Measurements from ENCODE around the gene ILDR2.

Gene ILDR2, protein sequence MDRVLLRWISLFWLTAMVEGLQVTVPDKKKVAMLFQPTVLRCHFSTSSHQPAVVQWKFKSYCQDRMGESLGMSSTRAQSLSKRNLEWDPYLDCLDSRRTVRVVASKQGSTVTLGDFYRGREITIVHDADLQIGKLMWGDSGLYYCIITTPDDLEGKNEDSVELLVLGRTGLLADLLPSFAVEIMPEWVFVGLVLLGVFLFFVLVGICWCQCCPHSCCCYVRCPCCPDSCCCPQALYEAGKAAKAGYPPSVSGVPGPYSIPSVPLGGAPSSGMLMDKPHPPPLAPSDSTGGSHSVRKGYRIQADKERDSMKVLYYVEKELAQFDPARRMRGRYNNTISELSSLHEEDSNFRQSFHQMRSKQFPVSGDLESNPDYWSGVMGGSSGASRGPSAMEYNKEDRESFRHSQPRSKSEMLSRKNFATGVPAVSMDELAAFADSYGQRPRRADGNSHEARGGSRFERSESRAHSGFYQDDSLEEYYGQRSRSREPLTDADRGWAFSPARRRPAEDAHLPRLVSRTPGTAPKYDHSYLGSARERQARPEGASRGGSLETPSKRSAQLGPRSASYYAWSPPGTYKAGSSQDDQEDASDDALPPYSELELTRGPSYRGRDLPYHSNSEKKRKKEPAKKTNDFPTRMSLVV

DNA sequence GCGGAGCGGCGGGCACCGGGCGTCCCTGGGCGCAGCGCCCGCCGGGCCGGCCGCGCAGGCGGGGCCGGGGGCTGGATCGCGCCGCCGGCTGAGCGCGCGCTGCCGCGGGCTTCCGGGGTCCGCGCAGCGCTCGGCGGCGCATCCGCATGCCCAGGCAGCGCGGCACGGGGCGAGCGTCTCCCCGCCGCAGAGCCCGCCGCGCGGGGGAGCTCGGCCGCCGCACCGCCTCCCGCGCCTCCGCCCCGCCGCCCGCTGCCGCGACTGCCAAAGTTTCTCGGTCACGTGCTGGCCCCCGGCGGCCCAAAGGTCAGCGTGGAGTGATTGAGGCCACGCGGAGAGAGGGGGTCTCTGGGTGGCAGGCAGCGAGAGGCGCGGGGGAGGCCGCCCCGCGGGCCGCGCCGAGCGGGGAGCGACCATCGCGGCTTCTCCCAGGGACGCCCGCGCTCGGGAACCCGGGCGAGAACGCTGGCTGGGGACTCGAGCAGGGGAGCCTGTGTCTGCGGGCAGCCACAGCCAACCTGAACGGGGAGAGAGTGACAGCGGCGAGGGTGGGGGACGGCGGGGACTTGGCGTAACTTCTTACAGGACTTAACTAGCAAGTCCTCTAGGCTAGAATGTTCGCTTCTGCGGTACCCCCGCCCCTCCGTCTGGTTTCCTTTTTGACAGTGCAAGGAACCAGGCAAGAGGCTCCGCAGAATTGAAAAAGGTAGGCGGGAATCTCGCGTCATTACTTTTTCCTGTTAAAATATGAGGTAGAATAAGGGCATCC, at the start of gene ILDR2:
TSS of gene ILDR2 (minus strand) at position 180 of the 769 bp plus-strand sequence. CDS start 272 bp downstream, outside the sequence.
- DNase-seq: peak; percentile 3

DNA sequence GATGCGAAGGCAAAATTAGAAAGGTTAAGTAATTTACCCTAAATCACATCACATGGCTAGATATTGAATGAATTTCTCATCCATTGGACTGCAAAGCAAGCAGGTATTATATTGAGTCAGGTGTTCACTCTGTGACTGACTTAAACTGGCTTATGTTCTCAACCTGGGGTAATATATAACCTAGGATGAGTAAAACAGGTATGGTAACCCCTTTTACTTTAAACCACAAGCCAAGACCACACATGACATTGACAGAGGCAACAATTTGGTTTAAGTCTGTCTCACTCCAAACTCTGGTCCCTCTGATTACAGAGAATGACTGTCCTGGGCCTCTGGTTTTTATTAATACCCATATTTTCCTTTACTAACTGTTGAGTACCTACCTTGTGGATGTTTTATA, 47.0 kb upstream of the ILDR2 start:
- DNase-seq: no peak

DNA sequence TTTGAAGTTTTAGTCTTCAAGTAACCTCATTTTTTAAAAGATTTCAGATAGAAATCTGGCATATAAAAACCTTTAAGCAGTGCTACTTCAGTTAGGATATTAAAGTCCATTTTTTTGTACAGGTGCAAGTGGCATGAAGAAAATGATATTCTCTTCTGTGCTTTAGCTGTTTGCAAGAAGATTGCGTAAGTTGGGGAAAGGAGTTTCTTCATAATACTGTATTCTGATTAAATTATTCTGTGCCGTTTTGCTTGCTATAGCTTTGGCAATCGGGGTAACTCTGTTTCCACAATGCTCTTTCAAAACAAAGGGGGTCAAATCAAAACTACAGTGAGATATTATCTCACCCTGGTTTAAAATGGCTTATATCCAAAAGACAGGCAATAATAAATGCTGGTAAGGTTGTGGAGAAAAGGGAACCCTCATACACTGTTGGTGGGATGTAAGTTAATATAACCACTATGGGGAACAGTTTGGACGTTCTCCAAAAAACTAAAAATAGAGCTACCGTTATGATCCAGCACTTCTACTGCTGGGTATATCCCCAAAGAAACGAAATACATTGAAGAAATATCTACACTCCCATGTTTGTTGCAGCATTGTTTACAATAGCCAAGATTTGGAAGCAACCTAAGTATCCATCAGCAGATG, 40.9 kb upstream of the ILDR2 start:
- no peak for DNase-seq

DNA sequence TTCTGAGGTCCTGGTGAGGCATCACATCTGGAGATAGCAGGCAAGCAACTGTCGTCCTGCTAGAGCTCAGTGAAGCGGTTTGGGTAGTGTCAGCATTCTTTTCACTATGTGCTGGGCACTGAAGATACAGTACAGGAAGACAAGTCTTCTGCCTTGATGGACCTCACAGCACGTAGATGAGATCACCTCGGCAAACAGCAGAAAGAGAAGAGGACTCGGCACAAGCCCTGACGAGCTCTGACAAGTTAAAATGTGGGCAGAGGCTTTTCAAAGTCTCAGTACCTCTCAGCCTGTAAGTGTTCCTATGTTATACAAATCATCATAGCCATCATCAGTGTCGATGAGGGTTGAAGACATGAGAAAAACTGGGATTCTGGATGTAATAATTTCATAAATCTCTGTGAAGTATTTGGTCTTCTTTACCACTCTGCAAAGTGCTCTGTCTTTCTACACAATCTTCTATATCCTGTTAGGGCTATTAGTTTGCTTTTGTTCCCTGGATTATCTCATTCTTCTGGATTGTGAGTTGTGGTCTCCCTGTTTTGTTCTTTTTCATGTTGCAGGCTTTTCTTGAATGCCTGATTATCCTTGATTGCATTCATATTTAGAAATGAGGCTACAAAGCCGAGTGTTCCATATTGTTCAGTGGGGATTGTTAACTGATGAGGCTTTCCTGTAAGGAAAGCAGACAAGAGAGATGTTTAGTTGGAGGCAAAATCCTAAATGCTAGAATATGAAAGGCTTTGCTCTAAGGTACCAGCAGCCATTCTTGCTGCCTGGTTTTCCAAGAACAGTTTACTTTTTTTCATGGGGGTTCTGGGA, 38.0 kb upstream of the ILDR2 start:
- no peak for DNase-seq

DNA sequence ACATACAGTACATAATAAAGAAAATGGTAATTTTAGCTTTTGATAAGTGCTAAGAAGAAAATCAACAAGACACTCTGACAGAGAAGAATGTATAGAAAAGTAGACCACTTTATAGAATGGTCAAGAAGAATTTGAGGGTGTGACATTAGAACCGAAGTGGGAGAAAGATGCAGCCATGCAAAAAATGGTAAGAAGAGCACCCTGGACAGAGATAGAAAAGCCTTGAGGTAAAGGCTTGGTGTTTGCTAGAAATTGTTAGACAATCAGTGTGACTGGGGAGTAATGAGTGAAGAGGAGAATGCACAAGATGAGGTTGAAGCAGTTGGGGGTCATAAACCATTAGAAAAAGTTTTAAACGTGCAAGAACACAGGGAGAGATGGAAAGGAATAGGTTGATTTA, 37.2 kb upstream of the ILDR2 start:
- no peak for DNase-seq

DNA sequence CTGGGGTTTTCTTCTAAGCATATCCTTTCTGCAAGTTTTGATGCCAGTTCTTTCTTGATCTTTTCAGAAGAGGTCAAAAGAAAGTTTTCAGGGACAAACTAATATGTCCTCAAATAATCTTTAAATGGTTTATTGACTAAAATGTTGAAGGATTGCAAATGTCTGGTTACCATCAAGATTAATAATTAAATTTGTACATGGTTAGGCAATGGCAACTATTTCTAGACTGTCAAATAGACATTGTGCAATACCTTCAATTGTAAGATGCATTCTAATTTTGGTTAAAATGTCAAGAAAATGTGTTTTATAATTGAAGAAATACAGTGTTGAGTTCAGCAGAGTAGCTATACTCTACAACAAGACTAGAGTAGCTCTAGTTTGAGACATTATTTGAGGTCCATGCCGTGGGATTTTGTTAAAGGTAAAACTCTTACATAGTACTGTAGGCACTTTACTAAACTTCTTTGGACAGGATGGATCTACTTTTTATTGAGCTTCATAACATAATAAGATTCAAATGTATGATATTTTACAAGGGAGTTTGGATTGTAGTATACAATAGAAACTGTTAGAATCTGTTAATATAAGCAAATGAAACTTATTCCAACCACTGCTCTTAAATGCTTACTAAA, 36.3 kb upstream of the ILDR2 start:
- DNase-seq: no peak

DNA sequence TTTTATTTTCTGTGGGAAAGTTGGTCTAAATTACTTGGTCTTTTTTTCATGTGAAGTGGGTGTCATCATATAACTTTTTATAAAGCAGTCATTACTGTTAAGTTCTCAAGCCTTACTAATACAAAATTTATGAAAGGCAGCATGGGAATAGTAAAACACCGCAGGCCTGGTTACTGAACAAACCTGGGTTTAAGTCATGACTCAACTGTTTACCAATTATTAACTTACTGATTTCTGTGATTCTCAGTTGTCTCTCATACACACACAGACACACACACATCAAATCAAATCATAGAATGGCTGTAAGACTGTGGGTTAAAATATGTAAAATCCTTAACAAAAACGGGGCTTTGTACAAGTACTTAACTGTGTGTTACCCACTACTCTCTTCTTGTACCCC, 28.4 kb upstream of the ILDR2 start:
- DNase-seq: no peak

DNA sequence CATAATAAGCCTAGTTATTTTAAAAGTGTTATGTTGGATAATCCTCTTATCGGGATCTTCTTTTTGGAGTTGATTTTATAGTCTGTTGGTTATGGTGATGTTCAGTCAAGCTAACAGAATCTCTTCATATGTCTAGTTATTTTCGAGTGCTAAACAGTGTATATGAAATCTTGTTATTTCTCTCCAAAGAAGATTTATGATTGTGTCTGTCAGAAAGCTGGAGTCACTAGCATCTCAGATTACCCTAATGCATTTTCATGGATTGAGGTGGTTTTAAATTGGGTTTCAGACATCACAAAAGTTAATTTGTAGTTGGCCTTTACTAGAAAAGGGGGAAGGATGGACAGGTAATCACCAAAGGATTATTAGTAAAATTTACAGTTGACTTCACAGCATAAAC, 27.0 kb upstream of the ILDR2 start:
- no peak for DNase-seq

DNA sequence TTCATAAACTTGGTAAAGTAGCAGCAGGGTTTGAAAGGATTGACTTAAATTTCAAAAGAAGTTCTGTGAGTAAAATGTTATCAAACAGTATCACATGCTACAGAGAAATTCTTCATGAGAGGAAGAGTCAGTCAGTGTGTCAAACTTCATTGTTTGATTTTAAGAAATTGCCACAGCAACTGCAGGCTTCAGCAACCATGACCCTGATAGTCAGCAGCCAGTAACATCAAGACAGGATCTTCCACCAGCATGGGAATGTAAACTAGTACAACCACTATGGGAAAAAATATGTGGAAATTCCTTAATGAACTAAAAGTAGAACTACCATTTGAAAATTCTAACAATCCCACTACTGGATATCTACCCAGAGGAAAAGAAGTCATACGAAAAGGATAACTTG, 25.2 kb upstream of the ILDR2 start:
- DNase-seq: no peak

DNA sequence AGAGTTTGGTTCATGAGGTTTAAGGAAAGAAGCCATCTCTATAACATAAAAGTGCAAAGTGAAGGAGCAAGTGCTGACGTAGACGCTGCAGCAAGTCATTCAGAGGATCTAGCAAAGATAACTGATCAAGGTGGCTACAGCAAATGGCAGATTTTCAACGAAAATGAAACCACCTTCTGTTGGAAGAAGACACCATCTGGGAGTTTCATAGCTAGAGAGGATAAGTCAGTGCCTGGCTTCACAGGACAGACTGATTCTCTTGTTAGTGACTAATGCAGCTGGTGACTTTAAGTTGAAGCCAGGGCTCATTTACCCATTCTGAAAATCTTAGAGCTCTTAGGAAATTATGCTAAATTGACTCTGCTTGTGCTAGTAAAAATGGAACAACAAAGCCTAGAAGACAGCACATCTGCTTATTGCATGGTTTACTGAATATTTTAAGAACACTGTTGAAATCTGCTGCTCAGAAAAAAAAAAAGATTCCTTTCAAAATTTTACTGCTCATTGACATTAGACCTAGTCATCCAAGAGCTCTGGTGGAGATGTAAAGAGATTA, 24.2 kb upstream of the ILDR2 start:
- DNase-seq: no peak

DNA sequence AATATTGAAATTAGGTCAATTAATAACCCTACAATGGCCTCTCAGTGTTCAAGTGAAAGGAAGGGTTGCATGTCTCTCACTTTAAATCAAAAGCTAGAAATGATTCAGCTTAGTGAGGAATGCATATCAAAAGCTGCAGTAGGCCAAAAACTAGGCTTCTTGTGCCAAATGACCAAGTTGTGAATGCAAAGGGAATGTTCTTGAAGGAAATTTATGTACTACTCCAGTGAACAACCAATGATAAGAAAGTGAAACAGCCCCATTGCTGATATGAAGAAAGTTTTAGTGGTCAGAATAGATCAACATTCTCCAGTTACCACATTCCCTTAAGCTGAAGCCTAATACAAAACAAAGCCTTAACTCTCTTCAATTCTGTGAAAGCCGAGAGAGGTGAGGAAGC, 23.7 kb upstream of the ILDR2 start:
- no peak for DNase-seq

DNA sequence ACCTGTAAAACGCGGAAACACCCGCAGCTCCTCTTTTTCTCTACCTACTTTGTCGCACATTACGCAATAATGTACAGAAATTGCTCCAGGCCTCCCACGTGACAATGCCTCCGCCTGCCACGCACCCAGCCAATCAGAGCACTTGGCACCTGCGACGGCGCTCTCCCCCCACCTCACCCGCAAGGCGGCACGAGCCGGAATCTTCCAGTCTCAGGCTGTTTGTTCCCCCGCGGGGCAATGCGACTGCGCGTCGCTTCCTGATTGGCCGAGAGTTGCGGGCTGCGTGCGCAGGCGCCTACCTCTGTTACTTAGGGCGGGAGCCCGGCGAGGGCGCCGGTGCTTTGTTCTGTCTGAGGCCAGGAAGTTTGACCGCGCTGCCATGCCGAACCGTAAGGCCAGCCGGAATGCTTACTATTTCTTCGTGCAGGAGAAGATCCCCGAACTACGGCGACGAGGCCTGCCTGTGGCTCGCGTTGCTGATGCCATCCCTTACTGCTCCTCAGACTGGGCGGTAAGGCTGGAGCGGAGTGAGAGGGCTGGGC, 13.7 kb upstream of the ILDR2 start, which contains the start of gene MAEL:
TSS of gene MAEL (plus strand) at position 307 of the 542 bp plus-strand sequence. CDS start at position 380, 73 bp downstream.
- no peak for DNase-seq

DNA sequence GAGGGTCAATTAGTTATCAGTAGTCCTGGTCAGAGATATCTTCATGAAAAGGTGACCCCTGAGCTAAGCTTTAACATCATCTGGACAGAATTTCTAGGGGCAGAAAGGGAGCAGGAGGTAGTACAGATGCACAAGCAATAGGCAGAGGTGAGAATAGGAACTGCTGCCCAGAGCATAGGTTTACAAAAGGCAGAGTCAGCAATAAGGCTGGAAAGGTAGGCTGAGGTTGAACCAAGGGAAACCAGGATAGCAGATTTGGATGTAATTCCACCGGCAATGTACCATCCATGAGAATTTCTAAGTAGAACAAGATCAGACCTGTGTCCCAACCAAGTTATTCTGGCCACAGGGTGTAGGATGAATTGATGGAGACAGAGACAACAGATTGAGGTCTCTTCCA, 6.2 kb upstream of the ILDR2 start:
- no peak for DNase-seq

DNA sequence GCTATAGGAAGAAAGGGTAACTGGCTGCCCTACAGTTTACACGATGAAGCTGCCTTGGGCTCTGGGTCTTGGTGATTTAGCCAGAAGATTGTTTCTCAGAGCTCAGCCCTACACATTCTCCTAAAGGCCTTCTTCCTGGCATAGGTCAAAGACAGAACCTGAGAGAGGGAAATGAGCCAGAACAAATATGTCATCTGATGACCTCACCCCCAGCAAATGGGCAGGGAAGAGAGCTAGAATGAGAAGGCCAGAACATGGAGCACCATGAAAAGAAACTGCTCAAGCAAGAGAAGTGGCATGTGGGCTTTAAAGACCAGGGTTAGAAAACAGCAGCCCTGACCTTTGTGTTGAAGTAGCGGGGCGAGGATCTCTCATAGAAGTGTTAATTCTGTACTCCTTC, 5.5 kb upstream of the ILDR2 start:
- no peak for DNase-seq

DNA sequence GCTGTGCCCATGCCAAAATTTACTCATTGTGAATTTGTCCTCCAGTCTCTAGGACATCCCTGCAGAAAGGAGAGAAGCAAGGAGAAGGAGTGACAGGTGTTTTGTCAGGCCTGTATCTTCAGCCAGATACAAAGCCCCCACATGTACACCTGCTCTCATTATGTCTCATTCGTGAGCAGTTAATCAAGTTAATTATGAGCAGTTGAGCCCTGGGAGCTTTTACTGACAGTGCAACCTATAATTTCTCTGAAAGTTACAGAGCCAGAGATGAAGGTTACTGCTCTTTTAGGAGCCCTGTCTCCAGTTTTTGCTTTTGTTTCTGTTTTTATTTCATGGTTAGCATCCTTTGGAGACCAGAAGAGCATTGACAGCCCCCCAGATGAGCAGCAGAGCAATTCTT, 5.0 kb upstream of the ILDR2 start:
- no peak for DNase-seq

DNA sequence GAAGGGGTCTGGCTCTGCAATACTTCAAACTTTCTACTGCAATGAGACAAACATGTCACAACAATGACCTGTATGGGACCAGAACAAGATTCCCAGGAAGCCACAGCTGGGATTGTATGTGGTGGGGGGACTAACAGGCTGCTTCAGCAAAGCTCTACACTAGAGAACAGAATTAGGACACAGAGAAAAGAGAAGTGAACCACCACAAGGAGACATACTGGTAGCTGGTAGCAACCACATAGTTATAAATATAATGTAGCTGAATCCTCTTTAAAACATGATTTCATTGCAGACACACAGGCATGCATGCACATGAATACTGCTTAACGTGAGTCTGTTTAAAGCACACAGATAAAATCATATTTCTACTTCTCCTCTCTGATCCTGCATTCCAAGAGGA, 3.5 kb upstream of the ILDR2 start:
- no peak for DNase-seq

DNA sequence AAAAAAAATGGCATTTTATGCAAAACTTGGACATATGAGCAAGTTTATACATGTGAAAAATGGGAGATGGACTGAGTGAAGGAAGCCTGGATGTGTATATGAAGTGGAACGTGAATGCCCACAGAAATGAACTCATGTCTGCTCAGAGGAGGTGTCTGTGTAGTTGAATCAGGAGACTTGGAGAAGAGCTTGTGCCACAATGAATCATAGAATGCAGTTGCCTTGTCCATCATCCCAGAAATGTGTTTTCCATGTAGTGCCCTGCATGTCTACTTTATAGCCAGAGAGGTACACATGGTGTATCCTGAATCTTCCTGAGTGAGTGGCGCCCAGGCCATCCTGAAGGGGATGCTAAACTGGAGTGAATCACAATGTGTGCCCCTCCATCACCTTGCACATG, 2.6 kb upstream of the ILDR2 start:
- DNase-seq: no peak

DNA sequence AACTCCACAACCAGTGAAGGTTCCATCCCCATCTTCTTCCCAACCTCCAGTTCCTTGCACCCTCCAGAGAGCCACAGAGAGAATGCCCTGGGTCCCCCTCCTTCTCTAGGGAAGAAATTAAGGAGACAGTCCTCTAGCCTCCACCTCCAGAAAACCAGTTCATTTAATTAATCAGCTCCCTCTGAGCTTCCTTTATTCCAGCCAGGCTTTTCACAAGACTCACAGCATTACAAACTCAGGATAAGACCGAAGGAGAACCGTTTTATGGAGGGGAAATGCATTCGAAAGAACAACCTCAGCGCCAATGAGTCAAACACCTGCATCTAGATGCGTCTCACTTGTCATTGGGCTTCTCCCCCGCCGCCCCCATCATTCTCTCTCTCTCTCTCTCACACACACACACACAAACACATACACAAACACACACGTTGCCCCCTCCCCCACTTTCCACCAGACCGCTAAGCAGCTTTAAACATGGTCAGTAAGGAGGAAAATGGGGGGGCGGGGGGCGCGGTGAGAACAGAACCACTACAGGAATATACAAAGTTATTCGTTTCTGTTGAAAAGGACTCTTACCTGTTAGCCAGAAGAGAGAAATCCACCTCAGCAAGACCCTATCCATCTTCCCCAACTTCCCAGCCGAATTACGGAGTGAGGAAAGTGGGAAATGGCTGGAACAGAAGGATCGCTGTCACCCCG, 544 bp downstream of the ILDR2 start:
- DNase-seq: no peak

DNA sequence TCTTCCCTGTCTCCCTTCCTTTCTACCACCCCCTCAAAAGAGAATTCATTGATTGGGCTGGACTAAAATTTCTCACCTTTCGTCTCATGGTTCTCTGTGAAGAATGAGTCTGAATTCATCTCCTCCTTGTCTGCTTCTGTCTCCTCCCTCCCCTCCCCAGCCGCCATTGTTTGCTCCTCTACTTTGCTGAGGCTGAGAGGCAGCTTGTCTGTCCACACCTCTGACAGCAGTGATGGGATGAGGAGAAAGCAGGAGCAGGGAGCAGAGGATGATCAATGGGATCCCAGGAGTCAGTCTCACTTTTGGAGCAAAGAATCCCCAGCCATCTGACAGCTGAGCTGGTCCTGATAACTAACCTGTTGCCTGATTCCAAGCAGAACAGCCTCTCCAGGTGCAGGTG, 2.5 kb downstream of the ILDR2 start:
- no peak for DNase-seq

DNA sequence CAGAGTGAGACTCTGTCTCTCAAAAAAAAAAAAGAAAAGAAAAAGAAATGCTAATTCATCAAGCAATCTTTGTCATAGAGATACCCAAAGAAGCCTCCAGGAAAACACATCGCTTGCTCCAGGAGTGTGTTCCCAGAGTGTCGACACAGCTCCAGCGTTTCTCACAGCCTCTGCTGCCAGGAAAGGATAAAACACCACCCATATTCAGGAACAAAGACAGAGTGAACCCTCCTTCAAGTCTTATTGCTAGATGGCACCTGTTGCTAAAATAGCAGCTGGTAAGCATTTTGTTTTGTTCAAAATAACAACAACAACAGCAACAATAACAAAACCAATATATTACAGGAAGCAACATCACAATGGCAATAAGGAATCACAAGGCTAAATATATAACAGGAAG, 3.1 kb downstream of the ILDR2 start:
- DNase-seq: no peak

DNA sequence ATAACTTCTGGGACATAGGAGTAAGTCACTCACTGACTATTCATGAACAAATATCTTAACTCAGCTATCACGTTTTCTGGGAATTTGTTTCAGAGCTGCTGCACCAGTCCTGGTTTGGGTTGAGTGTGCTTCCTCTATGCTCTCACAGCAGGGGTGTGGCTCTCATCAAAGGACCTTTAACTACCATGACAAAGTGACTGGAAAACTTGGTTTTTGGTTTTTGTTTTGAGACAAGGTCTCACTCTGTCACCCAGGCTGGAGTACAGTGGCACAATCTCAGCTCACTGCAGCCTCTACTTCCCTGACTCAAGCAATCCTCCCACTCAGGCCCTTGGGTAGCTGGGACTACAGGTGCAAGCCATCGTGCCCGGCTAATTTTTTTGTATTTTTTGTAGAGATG, 4.1 kb downstream of the ILDR2 start:
- no peak for DNase-seq
